Measurements from ENCODE around the gene CPB1. TPM values are rescaled to one million over a fixed set of nuclear protein-coding genes. Genes with fewer than 3 reads are reported as not detected.

Gene CPB1
- total RNA-seq, 1 donor from 2014 or later = not detected

GRCh38 chr3:148829926-148830325, 2.3 kb downstream of the CPB1 start:
- no peak for DNase-seq
- Mint-ChIP-seq H3K9me3 (no peaks in the 10 kb centered on the region), H3K4me3 (no peak overlapping the region), H3K4me1 (no peaks in the 10 kb centered on the region), H3K27ac (no peak overlapping the region), H3K27me3 (peaks cover 2% of the 10 kb centered on the region), H3K36me3 (ENCODE audit: low read depth) (no peaks in the 10 kb centered on the region)
- POLR2A ChIA-PET = no interaction called here
- no peak for ATAC-seq (ENCODE audit: low read depth)
- intact Hi-C loops (cut with micrococcal nuclease) = no loop called here
- CTCF ChIA-PET = no interaction called here
- TF ChIP-seq, protein P1, sequence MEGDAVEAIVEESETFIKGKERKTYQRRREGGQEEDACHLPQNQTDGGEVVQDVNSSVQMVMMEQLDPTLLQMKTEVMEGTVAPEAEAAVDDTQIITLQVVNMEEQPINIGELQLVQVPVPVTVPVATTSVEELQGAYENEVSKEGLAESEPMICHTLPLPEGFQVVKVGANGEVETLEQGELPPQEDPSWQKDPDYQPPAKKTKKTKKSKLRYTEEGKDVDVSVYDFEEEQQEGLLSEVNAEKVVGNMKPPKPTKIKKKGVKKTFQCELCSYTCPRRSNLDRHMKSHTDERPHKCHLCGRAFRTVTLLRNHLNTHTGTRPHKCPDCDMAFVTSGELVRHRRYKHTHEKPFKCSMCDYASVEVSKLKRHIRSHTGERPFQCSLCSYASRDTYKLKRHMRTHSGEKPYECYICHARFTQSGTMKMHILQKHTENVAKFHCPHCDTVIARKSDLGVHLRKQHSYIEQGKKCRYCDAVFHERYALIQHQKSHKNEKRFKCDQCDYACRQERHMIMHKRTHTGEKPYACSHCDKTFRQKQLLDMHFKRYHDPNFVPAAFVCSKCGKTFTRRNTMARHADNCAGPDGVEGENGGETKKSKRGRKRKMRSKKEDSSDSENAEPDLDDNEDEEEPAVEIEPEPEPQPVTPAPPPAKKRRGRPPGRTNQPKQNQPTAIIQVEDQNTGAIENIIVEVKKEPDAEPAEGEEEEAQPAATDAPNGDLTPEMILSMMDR (IDR thresholded peaks at IDR 0.05) = no peak

DNA sequence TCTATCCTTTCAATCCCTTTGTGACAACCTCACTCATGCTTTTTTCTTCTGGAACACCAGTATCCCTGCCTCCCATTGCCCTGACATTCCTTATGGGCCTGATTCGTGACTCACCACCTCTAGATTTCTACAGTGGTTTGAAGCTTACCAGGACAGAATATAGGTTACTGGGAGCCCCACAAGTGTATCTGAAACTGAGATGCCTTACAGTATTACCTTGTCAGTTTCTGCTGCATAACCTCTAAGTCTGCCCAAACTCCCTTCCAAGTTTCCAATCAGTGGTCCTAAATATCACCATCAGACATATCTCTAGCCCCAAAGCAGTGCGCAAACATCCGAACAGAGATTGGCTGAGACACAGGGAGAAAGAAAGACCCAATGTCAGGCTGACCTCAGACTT, 5.6 kb downstream of the CPB1 start:
- H3K27ac Mint-ChIP-seq = no peak overlapping the region
- POLR2A ChIA-PET = no interaction called here
- DNase-seq (no peak), ATAC-seq (ENCODE audit: low read depth) (no peak)
- H3K4me1 Mint-ChIP-seq = no peaks in the 10 kb centered on the region
- intact Hi-C loops (cut with micrococcal nuclease) = no loop called here
- TF ChIP-seq, protein P1 (IDR thresholded peaks at IDR 0.05) = no peak
- no peaks in the 10 kb centered on the region for H3K9me3 Mint-ChIP-seq
- no peak overlapping the region for H3K4me3 Mint-ChIP-seq
- H3K27me3 Mint-ChIP-seq = no peaks in the 10 kb centered on the region
- H3K36me3 Mint-ChIP-seq (ENCODE audit: low read depth) = no peaks in the 10 kb centered on the region
- CTCF ChIA-PET = no interaction called here

DNA sequence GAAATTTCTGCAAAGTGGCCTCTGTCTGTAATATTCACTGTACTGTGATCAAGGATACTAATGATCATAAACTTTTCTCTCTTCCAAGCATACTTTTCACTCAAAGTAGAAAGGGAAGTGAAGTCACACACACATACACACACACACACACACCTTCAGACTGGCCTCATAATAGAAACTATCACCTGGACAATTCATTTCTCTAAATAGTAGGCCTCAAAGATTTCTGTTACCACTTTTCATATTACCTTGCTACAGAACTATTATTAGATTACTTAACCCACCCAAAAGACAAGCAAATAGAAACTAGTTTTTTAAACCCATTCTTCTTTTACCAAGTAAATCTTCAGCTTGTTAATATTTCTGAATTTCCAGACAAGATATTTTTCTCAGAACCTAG, 12.2 kb downstream of the CPB1 start:
- ATAC-seq (ENCODE audit: low read depth) = no peak
- CTCF ChIA-PET = no interaction called here
- Mint-ChIP-seq H3K27ac (no peak overlapping the region), H3K27me3 (no peaks in the 10 kb centered on the region), H3K36me3 (ENCODE audit: low read depth) (no peaks in the 10 kb centered on the region), H3K4me3 (no peak overlapping the region), H3K4me1 (no peaks in the 10 kb centered on the region), H3K9me3 (no peaks in the 10 kb centered on the region)
- no peak for DNase-seq
- intact Hi-C loops (cut with micrococcal nuclease) = no loop called here
- POLR2A ChIA-PET = no interaction called here
- TF ChIP-seq, protein P1 (IDR thresholded peaks at IDR 0.05) = no peak

- CTCF ChIA-PET = no interaction called here
Measured at GRCh38 chr3:148840451-148840850, 12.8 kb downstream of the CPB1 start.

DNA sequence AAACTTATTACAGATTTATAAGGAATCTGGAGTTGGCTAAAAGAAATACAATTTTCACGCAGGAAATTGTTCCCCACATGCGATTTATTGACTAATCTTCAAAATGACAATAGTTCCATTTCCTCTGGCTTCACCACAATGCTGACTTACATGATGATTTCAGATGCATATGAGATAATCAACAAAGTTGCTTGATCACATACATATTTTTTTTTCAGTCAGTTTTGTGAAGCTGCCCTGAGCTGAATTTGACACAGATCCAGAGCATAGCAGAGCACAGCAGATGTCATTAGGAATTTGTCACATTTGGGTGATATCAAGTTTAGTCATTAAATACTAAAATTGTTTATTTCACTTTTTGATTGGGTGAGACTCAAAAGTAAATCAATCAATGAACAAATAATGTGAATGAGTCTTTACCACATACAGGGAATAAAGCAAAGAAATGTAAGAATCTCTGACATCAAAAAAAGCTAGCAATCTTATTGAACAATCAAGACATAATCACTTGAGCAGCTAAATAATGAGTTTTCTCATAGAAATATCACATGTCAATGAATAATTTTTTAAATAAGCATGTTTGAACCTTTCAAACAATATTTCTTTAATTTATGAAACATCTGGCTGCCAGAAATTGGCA, 18.3 kb downstream of the CPB1 start:
- DNase-seq (no peak), ATAC-seq (ENCODE audit: low read depth) (no peak)
- ChIA-PET POLR2A (no interaction called here), CTCF (no interaction called here)
- intact Hi-C loops (cut with micrococcal nuclease) = no loop called here
- no peak overlapping the region for H3K4me3 Mint-ChIP-seq
- no peak overlapping the region for H3K27ac Mint-ChIP-seq
- TF ChIP-seq, protein P1 (IDR thresholded peaks at IDR 0.05) = no peak
- H3K27me3 Mint-ChIP-seq = peaks cover 2% of the 10 kb centered on the region
- no peaks in the 10 kb centered on the region for H3K4me1 Mint-ChIP-seq
- no peaks in the 10 kb centered on the region for H3K36me3 Mint-ChIP-seq (ENCODE audit: low read depth)
- no peaks in the 10 kb centered on the region for H3K9me3 Mint-ChIP-seq

More at GRCh38 chr3:148840451-148840850, 12.8 kb downstream of the CPB1 start:
- Mint-ChIP-seq H3K9me3 (no peaks in the 10 kb centered on the region), H3K4me3 (no peak overlapping the region), H3K27me3 (no peaks in the 10 kb centered on the region), H3K4me1 (no peaks in the 10 kb centered on the region), H3K36me3 (ENCODE audit: low read depth) (no peaks in the 10 kb centered on the region), H3K27ac (no peak overlapping the region)
- DNase-seq (no peak), ATAC-seq (ENCODE audit: low read depth) (no peak)
- POLR2A ChIA-PET = no interaction called here
- TF ChIP-seq, protein P1 (IDR thresholded peaks at IDR 0.05) = no peak
- intact Hi-C loops (cut with micrococcal nuclease) = no loop called here
